Endometrial microvascular endothelial cells (primary cell): ENCODE results near the gene PROSER2. TPM values are rescaled to one million over a fixed set of nuclear protein-coding genes. Genes with fewer than 3 reads are reported as not detected.

ENCODE experiments used
- total RNA-seq: library from RNA; depleted of rRNA; stranded (reverse); fragments of >200 nt; gene quantifications from one replicate; pipeline ENCODE4 v1.2.3, GENCODE V29; 2015; ENCODE audit errors: inconsistent ontology term

The PROSER2 gene
- total RNA-seq, 1 donor from 2014 or later: 15.2 TPM

Other genes starting within 250 kb of the PROSER2 start
- gene USP6NL, start 211.7 kb upstream of the PROSER2 start, total RNA-seq: 14.7 TPM
- 16.8 TPM for gene ECHDC3, start 81.0 kb upstream of the PROSER2 start, total RNA-seq
- gene UPF2, start 219.5 kb downstream of the PROSER2 start, total RNA-seq: 16.9 TPM
- gene DHTKD1, start 245.6 kb downstream of the PROSER2 start, total RNA-seq: 11.1 TPM